ENCODE data around the gene AHSA1.

The AHSA1 gene

DNA sequence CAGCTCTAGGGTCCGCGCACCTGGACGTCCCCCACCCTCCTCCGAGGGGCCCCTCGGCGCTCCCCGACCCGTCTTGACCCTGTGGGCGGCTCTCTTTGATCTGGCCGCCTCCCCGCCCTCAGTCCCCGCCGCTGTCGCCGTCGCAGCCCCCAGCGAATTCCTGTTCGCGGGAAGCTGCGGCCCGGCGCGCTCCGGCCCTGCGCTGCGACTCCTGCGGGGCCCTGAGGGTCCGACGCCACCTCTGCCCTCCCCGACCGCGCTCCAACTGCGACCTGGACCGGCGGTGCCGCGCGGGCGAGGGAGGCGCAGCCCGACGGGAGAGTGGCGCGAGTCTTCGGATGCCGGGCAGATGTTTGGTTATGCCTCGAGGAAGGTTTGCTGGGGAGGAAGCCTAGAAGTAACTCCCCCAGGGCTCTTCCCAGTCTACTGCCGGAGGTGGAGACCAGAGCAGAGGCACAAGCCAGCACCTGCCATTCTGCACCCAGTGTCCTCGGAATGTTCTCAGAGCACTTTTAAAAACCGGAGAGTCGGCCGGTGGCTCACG is 41.2 kb downstream of the AHSA1 start:
- ChIA-PET CTCF (no interaction called here), POLR2A (no interaction called here)
- TF ChIP-seq, protein P1, sequence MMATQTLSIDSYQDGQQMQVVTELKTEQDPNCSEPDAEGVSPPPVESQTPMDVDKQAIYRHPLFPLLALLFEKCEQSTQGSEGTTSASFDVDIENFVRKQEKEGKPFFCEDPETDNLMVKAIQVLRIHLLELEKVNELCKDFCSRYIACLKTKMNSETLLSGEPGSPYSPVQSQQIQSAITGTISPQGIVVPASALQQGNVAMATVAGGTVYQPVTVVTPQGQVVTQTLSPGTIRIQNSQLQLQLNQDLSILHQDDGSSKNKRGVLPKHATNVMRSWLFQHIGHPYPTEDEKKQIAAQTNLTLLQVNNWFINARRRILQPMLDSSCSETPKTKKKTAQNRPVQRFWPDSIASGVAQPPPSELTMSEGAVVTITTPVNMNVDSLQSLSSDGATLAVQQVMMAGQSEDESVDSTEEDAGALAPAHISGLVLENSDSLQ (IDR thresholded peaks at IDR 0.05), result no peak
- TF ChIP-seq FOXK2 (IDR thresholded peaks at IDR 0.05) (no peak), NFRKB (IDR thresholded peaks at IDR 0.05) (no peak), CTBP1 (IDR thresholded peaks at IDR 0.05; ENCODE audit: borderline replicate concordance) (no peak), ZNF384 (IDR thresholded peaks at IDR 0.05) (no peak), LEF1 (IDR thresholded peaks at IDR 0.05; ENCODE audit: borderline replicate concordance) (no peak), SUZ12 (IDR thresholded peaks at IDR 0.05) (no peak)
- DNase-seq (ENCODE audit: extremely low spot score), result peak; percentile 39

DNA sequence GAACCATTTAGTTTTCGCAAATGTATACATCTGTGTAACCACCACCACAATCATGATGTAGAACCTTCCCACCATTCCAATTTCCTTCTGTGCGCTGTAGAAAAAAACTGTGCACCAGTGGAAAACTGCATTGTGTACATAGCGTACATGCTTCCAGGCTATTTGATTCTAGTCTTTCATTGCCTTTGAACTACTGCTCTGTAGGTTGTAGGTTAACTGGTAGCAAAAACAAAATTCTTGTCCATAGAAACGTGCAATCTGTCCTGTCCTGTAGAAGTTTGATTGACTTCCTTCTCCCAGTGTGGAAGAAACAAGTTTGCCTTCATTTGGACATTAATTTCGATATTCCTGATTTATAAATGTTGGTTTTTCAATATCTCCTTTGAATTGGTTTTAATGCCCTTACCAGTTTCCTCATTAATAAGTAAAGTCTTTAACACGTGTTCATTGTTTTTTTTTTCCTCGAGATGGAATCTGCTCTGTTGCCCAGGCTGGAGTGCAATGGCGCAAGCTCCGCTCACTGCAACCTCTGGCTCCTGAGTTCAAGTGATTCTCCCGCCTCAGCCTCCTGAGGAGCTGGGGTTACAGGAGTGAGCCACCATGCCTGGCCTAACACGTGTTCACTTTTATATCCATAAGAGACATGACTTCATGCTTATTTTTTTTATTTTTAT is 44.4 kb downstream of the AHSA1 start:
- TF ChIP-seq BHLHE40 (IDR thresholded peaks at IDR 0.05; ENCODE audit: borderline replicate concordance) (no peak), SP1 (IDR thresholded peaks at IDR 0.05) (no peak), ARNT (IDR thresholded peaks at IDR 0.05) (no peak), LEF1 (IDR thresholded peaks at IDR 0.05; ENCODE audit: borderline replicate concordance) (no peak), ZNF384 (IDR thresholded peaks at IDR 0.05) (no peak), L3MBTL2 (conservative IDR thresholded peaks at IDR 0.05) (no peak), FOXA1 (IDR thresholded peaks at IDR 0.05) (no peak), FOXK2 (IDR thresholded peaks at IDR 0.05) (no peak), ELF4 (IDR thresholded peaks at IDR 0.05) (no peak), CTBP1 (IDR thresholded peaks at IDR 0.05; ENCODE audit: borderline replicate concordance) (no peak), FOXM1 (IDR thresholded peaks at IDR 0.05; ENCODE audit: borderline replicate concordance) (no peak)
- TF ChIP-seq, protein P1 (IDR thresholded peaks at IDR 0.05), result no peak
- ChIA-PET POLR2A (no interaction called here), CTCF (no interaction called here)
- no peak for DNase-seq (ENCODE audit: extremely low spot score)

DNA sequence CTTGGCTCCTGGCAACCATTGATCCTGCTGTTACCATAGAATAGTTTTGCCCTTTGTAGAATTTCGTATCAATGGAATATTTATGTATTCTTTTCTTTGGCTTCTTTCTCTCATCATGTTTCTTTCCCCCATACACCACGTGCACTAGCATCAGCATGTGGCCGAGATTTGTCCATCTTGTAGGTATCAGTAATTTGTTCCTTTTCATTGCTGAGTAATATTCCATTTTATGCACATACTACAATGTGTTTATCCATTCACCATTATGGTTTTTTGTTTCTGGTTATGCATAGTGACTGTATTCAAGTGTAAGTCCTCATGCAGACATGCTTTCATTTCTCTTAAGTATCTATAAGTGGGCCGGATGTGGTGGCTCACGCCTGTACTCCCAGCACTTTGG is 45.2 kb downstream of the AHSA1 start:
- POLR2A ChIA-PET, result no interaction called here
- TF ChIP-seq FOXM1 (IDR thresholded peaks at IDR 0.05; ENCODE audit: borderline replicate concordance), result no peak
- TF ChIP-seq CTBP1 (IDR thresholded peaks at IDR 0.05; ENCODE audit: borderline replicate concordance), result no peak
- no peak for TF ChIP-seq FOXK2 (IDR thresholded peaks at IDR 0.05)
- no peak for TF ChIP-seq TARDBP (IDR thresholded peaks at IDR 0.05)
- DNase-seq (ENCODE audit: extremely low spot score), result no peak
- CTCF ChIA-PET, result no interaction called here

DNA sequence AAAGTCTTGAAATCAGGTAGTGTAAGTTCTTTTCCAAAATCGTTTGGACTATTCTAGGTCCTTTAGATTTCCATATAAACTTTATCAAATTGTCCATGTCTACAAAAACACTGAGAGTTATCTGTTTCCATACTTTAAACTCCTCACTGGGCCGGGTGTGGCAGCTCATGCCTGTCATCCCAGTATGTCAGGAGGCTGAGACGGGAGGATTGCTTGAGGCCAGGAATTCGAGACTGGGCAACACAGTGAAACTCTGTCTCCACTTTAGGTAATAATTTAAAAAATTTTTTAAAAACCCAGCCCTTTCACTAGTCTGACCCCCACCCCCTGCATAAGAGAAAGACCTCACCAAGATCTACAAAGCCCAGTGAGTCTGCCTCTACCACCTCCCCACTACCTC is 47.1 kb downstream of the AHSA1 start:
- ChIA-PET CTCF (interaction anchor here (1.8 kb wide), 1 partner anchor 13 kb away, joined by 6 read pairs; no protein-coding TSS in a partner anchor), POLR2A (no interaction called here)
- DNase-seq (ENCODE audit: extremely low spot score), result no peak
- TF ChIP-seq L3MBTL2 (conservative IDR thresholded peaks at IDR 0.05) (no peak), BHLHE40 (IDR thresholded peaks at IDR 0.05; ENCODE audit: borderline replicate concordance) (no peak), ELF4 (IDR thresholded peaks at IDR 0.05) (no peak), LEF1 (IDR thresholded peaks at IDR 0.05; ENCODE audit: borderline replicate concordance) (no peak), TARDBP (IDR thresholded peaks at IDR 0.05) (no peak), SP1 (IDR thresholded peaks at IDR 0.05) (no peak), ZNF384 (IDR thresholded peaks at IDR 0.05) (no peak), SUZ12 (IDR thresholded peaks at IDR 0.05) (no peak), FOXA1 (IDR thresholded peaks at IDR 0.05) (no peak), NFRKB (IDR thresholded peaks at IDR 0.05) (no peak), FOXM1 (IDR thresholded peaks at IDR 0.05; ENCODE audit: borderline replicate concordance) (no peak), CTBP1 (IDR thresholded peaks at IDR 0.05; ENCODE audit: borderline replicate concordance) (no peak), HDGF (IDR thresholded peaks at IDR 0.05; ENCODE audit: borderline replicate concordance) (no peak), FOXK2 (IDR thresholded peaks at IDR 0.05) (no peak), ARNT (IDR thresholded peaks at IDR 0.05) (no peak)
- TF ChIP-seq, protein P1 (IDR thresholded peaks at IDR 0.05), result no peak

DNA sequence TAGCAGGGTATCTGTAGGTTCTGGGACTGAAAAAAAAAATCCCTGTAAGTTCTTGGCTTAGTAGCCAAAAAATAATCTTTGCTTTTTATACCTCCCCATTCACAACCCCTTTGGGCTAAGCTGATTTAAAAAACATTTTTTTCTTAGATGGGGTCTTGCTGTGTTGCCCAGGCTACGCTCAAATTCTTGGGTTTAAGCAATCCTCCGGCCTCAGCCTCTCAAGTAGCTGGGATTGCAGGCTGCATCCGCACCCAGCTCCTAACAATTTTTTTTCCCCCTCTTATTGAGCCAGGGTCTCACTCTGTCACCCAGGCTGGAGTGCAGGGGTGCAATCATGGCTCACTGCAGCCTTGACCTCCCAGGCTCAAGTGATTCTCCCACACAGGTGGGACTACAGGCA is 49.9 kb downstream of the AHSA1 start:
- CTCF ChIA-PET, result interaction anchor here (1.2 kb wide), 1 partner anchor 13 kb away, joined by 4 read pairs; no protein-coding TSS in a partner anchor
- POLR2A ChIA-PET, result no interaction called here
- TF ChIP-seq CTBP1 (IDR thresholded peaks at IDR 0.05; ENCODE audit: borderline replicate concordance) (no peak), TARDBP (IDR thresholded peaks at IDR 0.05) (no peak), ZNF384 (IDR thresholded peaks at IDR 0.05) (no peak), NFRKB (IDR thresholded peaks at IDR 0.05) (no peak), L3MBTL2 (conservative IDR thresholded peaks at IDR 0.05) (no peak), HDGF (IDR thresholded peaks at IDR 0.05; ENCODE audit: borderline replicate concordance) (no peak), SP1 (IDR thresholded peaks at IDR 0.05) (no peak), ELF4 (IDR thresholded peaks at IDR 0.05) (no peak), BHLHE40 (IDR thresholded peaks at IDR 0.05; ENCODE audit: borderline replicate concordance) (no peak), FOXK2 (IDR thresholded peaks at IDR 0.05) (no peak), SUZ12 (IDR thresholded peaks at IDR 0.05) (no peak)
- TF ChIP-seq, protein P1 (IDR thresholded peaks at IDR 0.05), result no peak
- no peak for DNase-seq (ENCODE audit: extremely low spot score)

DNA sequence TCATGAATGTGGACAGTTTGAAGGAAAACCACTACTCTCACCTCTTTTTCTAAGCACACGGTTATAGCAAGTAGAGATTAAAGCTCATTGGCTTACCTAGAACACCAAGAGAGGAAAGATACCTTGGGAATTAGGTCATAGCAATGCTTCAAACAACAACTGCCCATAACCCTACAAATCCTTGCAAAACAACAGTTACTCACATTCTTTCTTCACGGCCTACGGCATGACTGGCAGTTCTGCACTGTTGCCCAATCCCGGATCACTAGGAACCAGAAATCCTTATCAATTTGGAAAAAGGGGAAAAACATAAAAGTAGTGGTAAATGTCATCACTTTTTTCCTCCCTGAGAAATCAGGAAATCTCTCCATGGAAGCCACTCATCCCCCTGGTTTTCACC is 50.4 kb downstream of the AHSA1 start:
- POLR2A ChIA-PET, result no interaction called here

More for the DNA sequence above, 50.4 kb downstream of the AHSA1 start:
- no peak for DNase-seq (ENCODE audit: extremely low spot score)
- TF ChIP-seq ZNF384 (IDR thresholded peaks at IDR 0.05) (no peak), TARDBP (IDR thresholded peaks at IDR 0.05) (no peak), FOXA1 (IDR thresholded peaks at IDR 0.05) (no peak), HDGF (IDR thresholded peaks at IDR 0.05; ENCODE audit: borderline replicate concordance) (no peak), ELF4 (IDR thresholded peaks at IDR 0.05) (no peak), CTBP1 (IDR thresholded peaks at IDR 0.05; ENCODE audit: borderline replicate concordance) (no peak), SUZ12 (IDR thresholded peaks at IDR 0.05) (no peak), SP1 (IDR thresholded peaks at IDR 0.05) (no peak), FOXK2 (IDR thresholded peaks at IDR 0.05) (no peak), FOXM1 (IDR thresholded peaks at IDR 0.05; ENCODE audit: borderline replicate concordance) (no peak), L3MBTL2 (conservative IDR thresholded peaks at IDR 0.05) (no peak), BHLHE40 (IDR thresholded peaks at IDR 0.05; ENCODE audit: borderline replicate concordance) (no peak), LEF1 (IDR thresholded peaks at IDR 0.05; ENCODE audit: borderline replicate concordance) (no peak)
- TF ChIP-seq, protein P1 (IDR thresholded peaks at IDR 0.05), result no peak
- CTCF ChIA-PET, result no interaction called here
